Measurements from ENCODE around the gene ARID5B. TPM values are rescaled to one million over a fixed set of nuclear protein-coding genes. Genes with fewer than 3 reads are reported as not detected.

The ARID5B gene
- total and polyA plus RNA-seq, 2 donors (not counting 1 experiment from before 2014, with no cell fraction given), result 22.4 to 237 TPM

- CTCF ChIA-PET, result interaction anchor here (0.6 to 3.2 kb wide), 18 partner anchors 11 to 816 kb away, joined by 3 to 18 read pairs (median 4); no protein-coding TSS in a partner anchor
- H3K4me3 ChIP-seq (ENCODE audit: control extremely low read depth in 1 of 5, extremely low read depth in 1 of 5, insufficient read depth in 1 of 5, low read depth in 2 of 5, low read length in 4 of 5), result peak overlapping the region in 1 of 5 experiments; percentile 42
- H3K27me3 ChIP-seq (replicated peaks in 1 of 4; ENCODE audit: control extremely low read depth in 1 of 4, control insufficient read depth in 3 of 4, insufficient read depth in 4 of 4, low read length in 3 of 4), result no peaks in the 10 kb centered on the region
- Mint-ChIP-seq H3K9me3 (ENCODE audit: insufficient read depth) (no peaks in the 10 kb centered on the region), H3K4me3 (peak overlapping the region; percentile 73), H3K4me1 (peaks cover 85% of the 10 kb centered on the region), H3K27ac (peak overlapping the region; percentile 92), H3K27me3 (no peaks in the 10 kb centered on the region)
- no peak for TF ChIP-seq CTCF (IDR thresholded peaks at IDR 0.05)
- no peak for TF ChIP-seq EZH2 (IDR thresholded peaks at IDR 0.05; ENCODE audit: borderline replicate concordance, insufficient read depth, low read depth, low read length, poor library complexity, severe bottlenecking)
- peak overlapping the region; percentile 65 for H3K4me2 ChIP-seq (replicated peaks; ENCODE audit: low read depth, low read length, poor library complexity, severe bottlenecking)
- no peak overlapping the region for H2AFZ ChIP-seq (ENCODE audit: insufficient read depth, low read depth, low read length, poor library complexity, severe bottlenecking)
- H3K9me3 ChIP-seq (ENCODE audit: control extremely low read depth in 1 of 3, control insufficient read depth in 2 of 3, insufficient read depth in 1 of 3, low read length in 2 of 3), result no peaks in the 10 kb centered on the region
- no peaks in the 10 kb centered on the region for H4K20me1 ChIP-seq (ENCODE audit: control insufficient read depth, insufficient read depth, low read length, poor library complexity, severe bottlenecking)
- H3K4me1 ChIP-seq (ENCODE audit: control insufficient read depth in 2 of 2, insufficient read depth in 2 of 2, low read length in 2 of 2), result peaks cover 48 to 58% of the 10 kb centered on the region in 2 donors
- intact Hi-C loops (cut with micrococcal nuclease), result loop anchor here (1.0 to 2.0 kb wide), 4 partner anchors 7 to 92 kb away; partner anchors contain the start of gene ARID5B
- peaks cover 99% of the 10 kb centered on the region for H3K79me2 ChIP-seq (ENCODE audit: control insufficient read depth, insufficient read depth, low read length)
- H3K9ac ChIP-seq (ENCODE audit: low read length), result peak overlapping the region; percentile 24
- WGBS (ENCODE audit: insufficient coverage), result no CpG with 5 or more reads among the region's 7 CpGs
- peak overlapping the region; percentile 74 to 80 for H3K27ac ChIP-seq (ENCODE audit: low read length in 2 of 2)
- peaks cover 5 to 27% of the 10 kb centered on the region in 2 experiments for H3K36me3 ChIP-seq (replicated peaks in 1 of 2; ENCODE audit: control extremely low read depth in 1 of 2, control insufficient read depth in 1 of 2, extremely low read depth in 1 of 2, insufficient read depth in 2 of 2, low read length in 1 of 2)
- ATAC-seq (ENCODE audit: low read depth) (peak; percentile 77), DNase-seq (peak; percentile 86)
- POLR2A ChIA-PET, result interaction anchor here (0.6 to 2.5 kb wide), 16 partner anchors 12 to 534 kb away, joined by 3 to 19 read pairs (median 4); no protein-coding TSS in a partner anchor
Observed at GRCh38 chr10:61992671-61993668, 91.5 kb downstream of the ARID5B start.

Measured in B cell (primary cell).